GM12873 (cell line): ENCODE data around the gene ST8SIA1.

Experiments used
- TF ChIP-seq, protein P1 (sequence below): IDR thresholded peaks from 2 replicates; pipeline ENCODE4 v1.5.1; 2012; ENCODE audit warnings: low read depth, mild to moderate bottlenecking, moderate library complexity, low read length, control low read depth; ENCODE audit not compliant: insufficient read depth; ENCODE audit errors: missing control alignments

Gene ST8SIA1

DNA sequence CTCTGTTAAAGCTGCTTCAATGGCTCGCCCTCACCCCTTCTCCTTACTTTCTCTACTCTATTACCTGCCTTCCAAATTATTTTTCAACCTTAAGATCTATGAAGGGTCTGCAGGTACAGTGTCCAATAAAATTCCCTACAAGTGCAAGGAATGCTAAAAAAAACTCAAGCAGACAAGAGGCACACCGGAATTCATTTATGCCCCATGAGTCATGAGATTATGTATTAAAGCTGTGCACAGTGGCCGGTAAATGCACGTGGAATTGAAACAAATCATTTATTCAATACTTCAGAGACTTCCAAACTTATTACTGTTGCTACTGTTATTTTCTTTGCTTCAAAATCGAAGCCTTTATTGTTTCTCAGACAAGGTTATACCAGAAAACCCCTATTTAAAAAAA, 68.4 kb downstream of the ST8SIA1 start:
- TF ChIP-seq, protein P1, sequence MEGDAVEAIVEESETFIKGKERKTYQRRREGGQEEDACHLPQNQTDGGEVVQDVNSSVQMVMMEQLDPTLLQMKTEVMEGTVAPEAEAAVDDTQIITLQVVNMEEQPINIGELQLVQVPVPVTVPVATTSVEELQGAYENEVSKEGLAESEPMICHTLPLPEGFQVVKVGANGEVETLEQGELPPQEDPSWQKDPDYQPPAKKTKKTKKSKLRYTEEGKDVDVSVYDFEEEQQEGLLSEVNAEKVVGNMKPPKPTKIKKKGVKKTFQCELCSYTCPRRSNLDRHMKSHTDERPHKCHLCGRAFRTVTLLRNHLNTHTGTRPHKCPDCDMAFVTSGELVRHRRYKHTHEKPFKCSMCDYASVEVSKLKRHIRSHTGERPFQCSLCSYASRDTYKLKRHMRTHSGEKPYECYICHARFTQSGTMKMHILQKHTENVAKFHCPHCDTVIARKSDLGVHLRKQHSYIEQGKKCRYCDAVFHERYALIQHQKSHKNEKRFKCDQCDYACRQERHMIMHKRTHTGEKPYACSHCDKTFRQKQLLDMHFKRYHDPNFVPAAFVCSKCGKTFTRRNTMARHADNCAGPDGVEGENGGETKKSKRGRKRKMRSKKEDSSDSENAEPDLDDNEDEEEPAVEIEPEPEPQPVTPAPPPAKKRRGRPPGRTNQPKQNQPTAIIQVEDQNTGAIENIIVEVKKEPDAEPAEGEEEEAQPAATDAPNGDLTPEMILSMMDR = no peak

DNA sequence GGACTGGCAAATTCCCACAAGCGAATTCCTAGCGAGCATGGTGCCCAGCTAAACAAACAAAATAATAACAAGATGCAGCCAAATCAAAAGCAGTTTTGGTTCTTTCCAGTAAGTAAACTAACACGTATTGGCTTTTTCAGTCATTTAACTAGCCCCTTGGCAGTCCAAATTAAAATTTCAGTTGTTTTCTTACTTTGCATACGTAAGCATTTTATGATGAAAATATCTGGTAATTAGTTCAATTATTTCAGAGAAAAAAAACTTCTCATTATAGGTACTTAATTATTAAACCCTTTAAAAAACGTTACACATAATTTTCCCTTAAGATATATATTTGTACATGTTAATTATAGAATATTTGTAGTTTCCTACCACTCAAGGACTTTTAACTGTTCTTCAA, 70.1 kb downstream of the ST8SIA1 start:
- TF ChIP-seq, protein P1 = no peak

DNA sequence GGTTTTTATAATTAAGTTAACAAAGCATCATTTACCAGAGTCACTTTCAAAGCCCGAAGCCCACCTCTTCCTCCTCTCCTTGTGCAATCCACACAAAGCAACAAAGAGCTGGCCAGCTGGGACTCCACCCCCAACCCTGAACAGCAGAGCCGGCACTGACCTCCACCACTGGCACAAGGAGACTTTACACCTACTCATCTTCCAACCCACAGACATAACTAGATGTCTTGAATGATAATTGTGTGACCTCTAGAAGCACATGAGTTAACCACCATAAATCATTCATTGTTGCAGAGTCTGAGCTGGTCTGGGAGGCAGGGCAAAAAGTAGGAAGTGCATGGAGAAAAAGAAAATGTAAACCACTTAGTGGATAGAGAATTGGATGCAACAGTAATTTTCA, 72.2 kb downstream of the ST8SIA1 start:
- TF ChIP-seq, protein P1 = no peak

DNA sequence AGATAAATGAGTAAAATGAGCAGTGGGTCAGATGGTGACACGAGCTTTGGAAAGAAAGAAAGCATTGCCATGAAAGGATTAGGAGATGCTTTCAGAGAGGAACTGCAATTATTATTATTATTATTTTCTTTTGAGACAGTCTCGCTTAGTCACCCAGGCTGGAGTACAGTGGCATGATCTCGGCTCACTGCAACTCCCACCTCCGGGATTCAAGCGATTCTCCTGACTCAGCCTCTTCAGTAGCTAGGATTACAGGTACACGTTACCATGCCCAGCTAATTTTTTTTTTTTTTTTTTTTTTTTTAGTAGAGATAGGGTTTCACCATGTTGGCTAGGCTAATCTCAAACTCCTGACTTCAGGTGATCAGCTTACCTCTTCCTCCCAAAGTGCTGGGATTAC, 77.4 kb downstream of the ST8SIA1 start:
- TF ChIP-seq, protein P1 = no peak

DNA sequence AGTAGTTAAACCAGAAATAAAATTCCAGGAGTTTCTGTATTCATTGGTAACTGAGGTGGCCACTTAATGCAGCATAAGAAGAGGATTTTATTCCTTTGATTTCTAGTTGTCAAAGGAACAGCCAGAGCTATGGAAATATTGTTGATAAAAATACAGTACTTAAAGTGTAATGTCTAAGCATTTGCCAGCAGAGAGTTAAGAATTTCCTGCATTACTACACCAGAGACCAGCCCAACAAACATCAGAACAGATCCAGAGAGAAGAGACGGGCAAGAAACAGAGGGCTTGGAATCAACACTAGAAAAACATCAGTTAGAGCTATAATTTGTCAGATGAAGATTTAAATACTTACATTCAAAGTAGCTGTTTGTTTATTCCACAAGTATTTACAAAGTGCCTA, 77.9 kb downstream of the ST8SIA1 start:
- TF ChIP-seq, protein P1 = no peak

DNA sequence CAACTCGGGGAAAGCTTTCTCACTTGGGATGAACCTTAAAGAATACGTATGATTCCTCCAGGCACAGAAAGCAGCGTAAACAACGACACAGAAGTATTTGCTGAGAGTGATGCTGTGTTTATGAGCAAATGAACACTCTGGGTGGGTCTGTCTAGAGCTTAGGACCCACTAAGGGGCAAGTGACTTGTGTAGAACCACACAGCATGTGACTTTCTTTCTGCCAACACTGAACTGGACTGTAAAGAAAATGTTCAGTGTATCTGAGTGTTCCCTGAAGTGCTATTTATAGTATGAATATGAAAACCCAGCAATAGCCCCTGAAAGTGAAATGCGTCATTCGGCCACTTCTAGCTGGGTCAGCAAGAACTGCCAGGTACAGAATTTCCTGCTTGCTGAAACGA, 78.5 kb downstream of the ST8SIA1 start:
- TF ChIP-seq, protein P1 = no peak

DNA sequence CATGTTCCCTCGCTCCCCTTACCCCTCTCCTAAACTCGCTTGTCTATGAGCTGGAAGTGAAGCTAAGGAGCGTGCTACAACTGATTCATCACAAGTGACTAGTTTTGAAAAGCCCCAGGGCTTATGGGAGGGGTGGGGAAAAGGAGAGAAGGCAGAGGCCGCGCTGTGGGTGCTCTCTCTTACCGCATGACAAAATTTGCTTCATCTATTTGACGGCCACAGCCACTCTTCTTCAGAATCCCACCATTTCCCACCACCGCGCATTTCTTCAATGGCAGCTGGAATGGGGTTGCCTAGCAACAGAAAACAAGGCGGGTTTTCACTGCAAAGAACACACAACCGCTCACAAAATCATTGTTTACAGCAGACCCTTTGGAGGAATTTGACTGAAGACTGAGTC, 79.4 kb downstream of the ST8SIA1 start:
- TF ChIP-seq, protein P1 = no peak

DNA sequence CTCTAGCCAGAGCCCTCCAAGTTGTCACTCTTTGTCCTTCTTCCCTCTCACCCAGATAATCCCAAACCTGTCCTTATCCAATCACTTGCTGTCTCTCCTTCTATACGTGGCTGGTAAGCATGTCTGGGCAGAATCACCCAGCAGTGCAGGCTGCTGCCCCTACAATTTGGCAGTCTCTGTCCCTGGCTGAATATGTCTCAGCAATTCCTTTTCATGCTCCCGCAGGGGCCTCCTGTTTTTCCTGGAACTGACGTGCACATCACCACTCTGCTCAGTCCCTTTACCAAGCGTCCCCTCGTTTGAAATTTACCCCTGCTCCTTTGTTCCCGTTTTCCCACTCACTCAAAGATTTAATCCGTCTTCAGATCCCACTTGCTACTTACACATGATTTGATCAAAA, 80.0 kb downstream of the ST8SIA1 start:
- TF ChIP-seq, protein P1 = no peak
